H1 (cell line): ENCODE measurements around the gene LYL1. TPM values are rescaled to one million over a fixed set of nuclear protein-coding genes. Genes with fewer than 3 reads are reported as not detected.

Experiments used
- CTCF ChIA-PET: fragments of 300-600 bp; sonication (Branson Sonifier 250); formaldehyde crosslinking; loops from one replicate; lab custom pipeline; 2021; ENCODE audit not compliant: partially characterized antibody; lab: Charles Lee
- POLR2A ChIA-PET: fragments of 300-600 bp; sonication (Branson Sonifier 250); formaldehyde crosslinking; loops from one replicate; lab custom pipeline; 2021; ENCODE audit warnings: inconsistent platforms; ENCODE audit not compliant: partially characterized antibody; lab: Charles Lee
- DNase-seq, 2 experiments: peaks; one replicate each; pipeline versions ENCODE4 v3.0.0 to v3.0.0-alpha.2; 2010 to 2022; ENCODE audit warnings: low spot score in 2 of 2, low read depth in 1 of 2, mixed read lengths in 1 of 2
- FAIRE-seq: peaks from 2 replicates; lab custom pipeline; 2011; peaks lifted over from hg19 to GRCh38; lab: Jason Lieb, UNC
- H2AFZ ChIP-seq: 2 replicates; pipeline ENCODE4 v1.8.1; 2012; ENCODE audit warnings: low read length, inconsistent platforms
- H2AK5ac ChIP-seq: 2 replicates; pipeline ENCODE4 v1.6.1; 2013; ENCODE audit warnings: low read depth, low read length
- H2BK120ac ChIP-seq: replicated peaks from 2 replicates; pipeline ENCODE3; 2013; ENCODE audit warnings: low read depth, low read length, inconsistent platforms
- H2BK12ac ChIP-seq: 2 replicates; pipeline ENCODE4 v1.6.1; 2013; ENCODE audit warnings: low read depth, low read length
- H2BK15ac ChIP-seq: 2 replicates; pipeline ENCODE4 v1.6.1; 2013; ENCODE audit warnings: low read length
- H2BK20ac ChIP-seq: 2 replicates; pipeline ENCODE4 v1.6.1; 2013; ENCODE audit warnings: low read length
- H2BK5ac ChIP-seq: 2 replicates; pipeline ENCODE4 v1.6.1; 2013; ENCODE audit warnings: low read depth, low read length
- H3K14ac ChIP-seq: 2 replicates; pipeline ENCODE4 v1.6.1; 2013; ENCODE audit warnings: inconsistent platforms; ENCODE audit not compliant: insufficient read length
- H3K18ac ChIP-seq: 2 replicates; pipeline ENCODE4 v1.6.1; 2013; ENCODE audit warnings: low read length; ENCODE audit errors: extremely low read depth
- H3K23ac ChIP-seq: 2 replicates; pipeline ENCODE4 v1.6.1; 2013; ENCODE audit warnings: inconsistent platforms; ENCODE audit not compliant: insufficient read length
- H3K23me2 ChIP-seq: 2 replicates; pipeline ENCODE4 v1.6.1; 2013; ENCODE audit warnings: low read depth, low read length
- H3K27ac ChIP-seq: 2 replicates; pipeline ENCODE4 v1.6.1; 2011; ENCODE audit warnings: low read depth, low read length, inconsistent platforms
- H3K27me3 ChIP-seq, 4 experiments: replicated peaks in 1 of 4; 1 replicate in 1 of 4; 2 replicates in 3 of 4; pipeline versions ENCODE4 v1.6.1 to v1.8.1; 2011 to 2013; ENCODE audit warnings: low read length in 3 of 4, mild to moderate bottlenecking in 3 of 4, inconsistent platforms in 2 of 4, mixed read lengths in 2 of 4, moderate library complexity in 1 of 4; ENCODE audit not compliant: control insufficient read depth in 3 of 4, insufficient read depth in 3 of 4; ENCODE audit errors: extremely low read depth in 1 of 4
- H3K36me3 ChIP-seq, 4 experiments: 2 replicates each; pipeline versions ENCODE4 v1.6.1 to v1.8.1; 2011 to 2013; ENCODE audit warnings: mild to moderate bottlenecking in 4 of 4, low read length in 3 of 4, moderate library complexity in 2 of 4, control low read depth in 1 of 4, inconsistent platforms in 1 of 4; ENCODE audit not compliant: insufficient read depth in 4 of 4, control insufficient read depth in 2 of 4
- H3K4ac ChIP-seq: replicated peaks from 2 replicates; pipeline ENCODE3; 2013; ENCODE audit warnings: low read length, low read depth, mixed read lengths, inconsistent platforms; ENCODE audit not compliant: insufficient read length
- H3K4me1 ChIP-seq, 4 experiments: replicated peaks in 1 of 4; 1 replicate in 1 of 4; 2 replicates in 3 of 4; pipeline versions ENCODE4 v1.6.1 to v1.8.1; 2011 to 2013; ENCODE audit warnings: low read length in 3 of 4, inconsistent platforms in 2 of 4, mixed read lengths in 1 of 4; ENCODE audit not compliant: insufficient read depth in 4 of 4, control insufficient read depth in 3 of 4
- H3K4me2 ChIP-seq, 2 experiments: 2 replicates each; pipeline versions ENCODE4 v1.6.1 to v1.8.1; 2011 to 2013; ENCODE audit warnings: low read depth in 2 of 2, low read length in 2 of 2, control low read depth in 1 of 2, inconsistent platforms in 1 of 2, mild to moderate bottlenecking in 1 of 2; ENCODE audit not compliant: insufficient read depth in 1 of 2
- H3K4me3 ChIP-seq, 4 experiments: fragments of 200-600, 300-600 bp in 1 of 4; sonication (generic), shearing (Covaris generic), sonication (Bioruptor Twin) in 1 of 4; 2 replicates each; pipeline versions ENCODE4 v1.5.1 to v1.8.1; 2011 to 2016; ENCODE audit warnings: low read length in 4 of 4, low read depth in 3 of 4, control low read depth in 2 of 4, inconsistent platforms in 2 of 4, mild to moderate bottlenecking in 2 of 4, mixed read lengths in 1 of 4, moderate library complexity in 1 of 4; ENCODE audit not compliant: insufficient read depth in 2 of 4; ENCODE audit errors: extremely low read depth in 1 of 4
- H3K56ac ChIP-seq: replicated peaks from 2 replicates; pipeline ENCODE3; 2013; ENCODE audit warnings: low read depth, mild to moderate bottlenecking, mixed read lengths, low read length, inconsistent platforms; ENCODE audit not compliant: insufficient read length
- H3K79me1 ChIP-seq: 2 replicates; pipeline ENCODE4 v1.6.1; 2013; ENCODE audit warnings: low read depth, low read length, control low read depth
- H3K79me2 ChIP-seq, 2 experiments: 2 replicates each; pipeline versions ENCODE4 v1.6.1 to v1.8.1; 2012 to 2013; ENCODE audit warnings: low read length in 2 of 2, mild to moderate bottlenecking in 2 of 2, inconsistent platforms in 1 of 2; ENCODE audit not compliant: insufficient read depth in 2 of 2, control insufficient read depth in 1 of 2
- H3K9ac ChIP-seq, 4 experiments: replicated peaks in 1 of 4; 1 replicate in 1 of 4; 2 replicates in 3 of 4; pipeline versions ENCODE4 v1.6.1 to v1.8.1; 2011 to 2013; ENCODE audit warnings: low read depth in 3 of 4, low read length in 3 of 4, control low read depth in 2 of 4, mild to moderate bottlenecking in 2 of 4, moderate library complexity in 2 of 4, inconsistent platforms in 1 of 4; ENCODE audit errors: extremely low read depth in 1 of 4
- H3K9me3 ChIP-seq, 2 experiments: 2 replicates each; pipeline versions ENCODE4 v1.6.1 to v1.8.1; 2012 to 2013; ENCODE audit warnings: mild to moderate bottlenecking in 2 of 2, moderate library complexity in 2 of 2, control low read depth in 1 of 2, inconsistent platforms in 1 of 2, low read depth in 1 of 2, low read length in 1 of 2, mixed read lengths in 1 of 2; ENCODE audit not compliant: insufficient read depth in 2 of 2
- H4K20me1 ChIP-seq, 2 experiments: replicated peaks in 1 of 2; 2 replicates each; pipeline versions ENCODE3 to v1.8.1; 2011 to 2013; ENCODE audit warnings: inconsistent platforms in 2 of 2, low read length in 2 of 2, mild to moderate bottlenecking in 1 of 2; ENCODE audit not compliant: insufficient read depth in 2 of 2, control insufficient read depth in 1 of 2
- H4K5ac ChIP-seq: 2 replicates; pipeline ENCODE4 v1.6.1; 2013; ENCODE audit warnings: low read length, low read depth, mixed read lengths, inconsistent platforms; ENCODE audit not compliant: insufficient read length
- H4K8ac ChIP-seq: 2 replicates; pipeline ENCODE4 v1.8.0; 2013; ENCODE audit warnings: mild to moderate bottlenecking, moderate library complexity, low read length, inconsistent platforms; ENCODE audit not compliant: insufficient read depth; ENCODE audit errors: extremely low read depth
- H4K91ac ChIP-seq: replicated peaks from 2 replicates; pipeline ENCODE3; 2013; ENCODE audit warnings: low read length, mixed read lengths, inconsistent platforms; ENCODE audit not compliant: insufficient read length
- CBX8 ChIP-seq: fragments of 300-800, 300-1000 bp; sonication (generic); IDR thresholded peaks from 2 replicates; pipeline ENCODE4 v1.7.1; 2016; ENCODE audit warnings: low read depth, low read length, borderline replicate concordance
- CHD1 ChIP-seq: IDR thresholded peaks from 2 replicates; pipeline ENCODE4 v1.6.1; 2012; ENCODE audit warnings: low read depth, low read length, improper control_type of control experiment
- GABPA ChIP-seq: IDR thresholded peaks from 2 replicates; pipeline ENCODE4 v1.6.1; 2011; ENCODE audit warnings: mild to moderate bottlenecking, low read length, moderate library complexity, borderline replicate concordance; ENCODE audit not compliant: insufficient read depth
- KDM1A ChIP-seq: fragments of 200-600, 300-600 bp; sonication (generic); IDR thresholded peaks from 2 replicates; pipeline ENCODE4 v1.7.1; 2016; ENCODE audit warnings: mild to moderate bottlenecking, low read length, borderline replicate concordance
- NRF1 ChIP-seq: IDR thresholded peaks from 2 replicates; pipeline ENCODE4 v1.6.1; 2011; ENCODE audit warnings: mild to moderate bottlenecking, low read depth, low read length, improper control_type of control experiment
- PHF8 ChIP-seq: fragments of 200-600 bp; sonication (generic); conservative IDR thresholded peaks from 2 replicates; pipeline ENCODE4 v1.7.1; 2012; ENCODE audit warnings: low read depth, mild to moderate bottlenecking, inconsistent platforms, low read length, moderate library complexity
- POLR2AphosphoS5 ChIP-seq: IDR thresholded peaks from 2 replicates; pipeline ENCODE4 v1.6.1; 2011; ENCODE audit warnings: low read depth, low read length
- RXRA ChIP-seq: IDR thresholded peaks from 2 replicates; pipeline ENCODE4 v1.6.1; 2011; ENCODE audit warnings: low read depth, mild to moderate bottlenecking, low read length, moderate library complexity; ENCODE audit not compliant: insufficient read depth
- WGBS, 2 experiments: shearing (Covaris generic) in 1 of 2; methylation state at CpG; one replicate each; pipeline versions ENCODE4 v1.1.6 to v1.1.7; 2013 to 2015; ENCODE audit warnings: low lambda C conversion rate in 2 of 2, mixed read lengths in 2 of 2, inconsistent platforms in 1 of 2, low coverage in 1 of 2, missing lambda C conversion rate in 1 of 2; ENCODE audit not compliant: insufficient replicate concordance in 2 of 2, insufficient coverage in 1 of 2, insufficient read length in 1 of 2; ENCODE audit errors: extremely low coverage in 1 of 2, missing lambda C conversion rate in 1 of 2; 5-methylcytosine and 5-hydroxymethylcytosine counted together
- polyA plus RNA-seq, 7 experiments: library from polyadenylated mRNA; depleted of rRNA in 3 of 7; stranded (reverse) in 5 of 7; unstranded in 2 of 7; fragments of >200 nt in 5 of 7; fragments of 200-250 nt in 2 of 7; gene quantifications; 1 replicate in 5 of 7; 2 replicates in 1 of 7; 4 replicates in 1 of 7; pipeline versions ENCODE4 v1.2.1 to v1.2.3, GENCODE V29; 2011 to 2013; ENCODE audit warnings: missing spikeins in 2 of 7, mixed read lengths in 2 of 7
- total RNA-seq: library from RNA; stranded (reverse); fragmentation: NEBNext Ultra II Directional; extraction: Animal tissue kit (Norgen Biotek cat#: 25700); gene quantifications from 2 replicates; pipeline ENCODE4 v1.2.1, GENCODE V29; 2021
- TF ChIP-seq, protein P1 (sequence below): IDR thresholded peaks from 2 replicates; pipeline ENCODE4 v1.6.1; 2011; ENCODE audit warnings: low read length, improper control_type of control experiment

LYL1 gene
- total and polyA plus RNA-seq, 2 of the 8 experiments (the other 6 are each of a cell fraction or from before 2014, with no cell fraction given): 0.58 to 0.76 TPM

DNA sequence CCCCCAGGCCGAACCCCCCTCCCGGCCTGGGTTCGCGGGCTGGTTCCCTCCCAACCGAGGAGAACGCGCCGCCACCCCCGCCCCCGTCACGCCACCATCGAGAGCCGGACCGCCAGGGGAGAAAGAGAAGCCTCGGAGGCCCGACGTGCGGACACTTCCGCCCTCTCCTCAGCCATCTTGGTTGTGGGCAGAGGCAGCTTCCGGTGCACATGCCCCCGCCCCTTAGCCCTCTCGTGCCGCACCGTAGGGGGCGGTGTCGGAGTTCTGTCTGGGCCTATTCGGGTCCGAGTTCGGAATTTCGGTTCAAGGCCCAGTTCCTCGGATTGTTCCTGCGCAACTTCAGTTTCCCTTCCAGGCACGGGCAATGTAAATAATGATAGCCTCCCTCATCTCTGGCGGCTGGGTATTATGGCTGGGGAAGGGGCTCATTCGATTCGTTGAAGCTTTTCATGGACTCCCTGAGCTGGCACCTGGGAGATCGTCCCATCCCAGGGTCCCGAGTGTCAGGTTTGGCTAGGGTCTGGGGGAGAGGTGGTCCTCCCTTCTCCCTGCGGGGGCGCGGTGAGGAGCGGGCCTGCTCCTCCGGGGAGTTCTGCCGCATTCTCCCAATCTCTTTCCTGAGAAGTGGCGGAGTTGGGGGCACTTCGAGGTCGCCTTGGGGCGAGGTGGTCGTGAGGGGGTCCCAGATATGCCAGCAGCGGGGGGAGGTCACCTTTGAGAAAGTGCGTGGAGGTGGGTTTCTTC lies 47.7 kb upstream of the LYL1 start, which contains the start of the genes IER2 and STX10:
IER2 (plus strand) TSS at position 225 of the 744 bp plus-strand sequence. CDS start 2,776 bp downstream, outside the sequence.
STX10 (minus strand) TSS at position 189 of the 744 bp plus-strand sequence. CDS start 202 bp downstream, outside the sequence.
- Histone ChIP-seq H3K4me1 (peaks cover 0 to 6% (median 3%) of the 10 kb centered on the region in 4 experiments; a peak in 3 of 7 replicates), H2BK12ac (peak within 1 kb of the TSS; percentile 90), H4K5ac (peak within 1 kb of the TSS; percentile 99), H4K20me1 (peaks cover 7 to 13% of the 10 kb centered on the region in 2 experiments), H3K4me2 (peak within 1 kb of the TSS; percentile 82 to 91), H3K4me3 (peak within 1 kb of the TSS; percentile 87 to 97 (median 94)), H3K36me3 (peaks cover 0 to 7% (median 2%) of the 10 kb centered on the region in 4 experiments; a peak in 2 of 8 replicates), H2BK20ac (peak within 1 kb of the TSS; percentile 80; the same call in 1 of the 2 replicates), H2BK120ac (peak within 1 kb of the TSS; percentile 83), H3K9ac (peak within 1 kb of the TSS; percentile 62 to 86 (median 86)), H3K27ac (peak within 1 kb of the TSS; percentile 79), H3K79me1 (peaks cover 8% of the 10 kb centered on the region), H3K18ac (peak within 1 kb of the TSS; percentile 99), H3K79me2 (peaks cover 17 to 46% of the 10 kb centered on the region in 2 experiments), H3K27me3 (no peaks in the 10 kb centered on the region; a peak in 1 of 7 replicates), H2AK5ac (0 out of 2 replicates have a peak within 1 kb of the TSS, but pooled peaks have one; percentile 48), H3K9me3 (no peaks in the 10 kb centered on the region), H3K14ac (peak within 1 kb of the TSS; percentile 78), H2BK15ac (peak within 1 kb of the TSS; percentile 95; the same call in 1 of the 2 replicates), H3K4ac (peak within 1 kb of the TSS; percentile 98), H3K23ac (no peak within 1 kb of the TSS), H2BK5ac (peak within 1 kb of the TSS; percentile 96), H3K23me2 (peaks cover 23% of the 10 kb centered on the region), H4K91ac (peak within 1 kb of the TSS; percentile 98), H4K8ac (peak within 1 kb of the TSS; percentile 88), H2AFZ (peak within 1 kb of the TSS; percentile 18; the same call in 1 of the 2 replicates), H3K56ac (peak within 1 kb of the TSS; percentile 98)
- DNase-seq (peak in 1 of 2 experiments; percentile 91), FAIRE-seq (no peak)
- ChIA-PET CTCF (interaction anchor here (0.7 to 2.5 kb wide), 4 partner anchors 14 to 113 kb away, joined by 3 to 5 read pairs (median 3); no protein-coding TSS in a partner anchor), POLR2A (interaction anchor here (0.6 to 9.6 kb wide), 15 partner anchors 9 to 212 kb away, joined by 3 to 530 read pairs (median 9); partner anchors contain the start of genes CALR, NACC1, RAD23A and TRMT1)
- WGBS, 2 experiments: 1% methylated on average over 38 of the region's 51 CpGs; no CpG with 5 or more reads in 1 of the 2 experiments
- TF ChIP-seq RXRA: no peak
- no peak for TF ChIP-seq CBX8
- TF ChIP-seq GABPA: peak; percentile 95
- TF ChIP-seq POLR2AphosphoS5: no peak; the same call in 1 of the 2 replicates
- TF ChIP-seq, protein P1, sequence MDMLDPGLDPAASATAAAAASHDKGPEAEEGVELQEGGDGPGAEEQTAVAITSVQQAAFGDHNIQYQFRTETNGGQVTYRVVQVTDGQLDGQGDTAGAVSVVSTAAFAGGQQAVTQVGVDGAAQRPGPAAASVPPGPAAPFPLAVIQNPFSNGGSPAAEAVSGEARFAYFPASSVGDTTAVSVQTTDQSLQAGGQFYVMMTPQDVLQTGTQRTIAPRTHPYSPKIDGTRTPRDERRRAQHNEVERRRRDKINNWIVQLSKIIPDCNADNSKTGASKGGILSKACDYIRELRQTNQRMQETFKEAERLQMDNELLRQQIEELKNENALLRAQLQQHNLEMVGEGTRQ: no peak
- TF ChIP-seq KDM1A: no peak
- no peak for TF ChIP-seq CHD1
- TF ChIP-seq NRF1: no peak
- peak; percentile 52; the same call in 1 of the 2 replicates for TF ChIP-seq PHF8
